Central memory CD4-positive, alpha-beta T cell (primary cell): ENCODE results near the gene FAM135A.
"Not testable (repeated sequence)": the region's sequence is repeated elsewhere in the genome, so short reads cannot be mapped to it uniquely, and the experiment has no call there.

Source experiments
- DNase-seq: peaks from one replicate; pipeline ENCODE4 v3.0.0; 2022

The FAM135A gene

DNA sequence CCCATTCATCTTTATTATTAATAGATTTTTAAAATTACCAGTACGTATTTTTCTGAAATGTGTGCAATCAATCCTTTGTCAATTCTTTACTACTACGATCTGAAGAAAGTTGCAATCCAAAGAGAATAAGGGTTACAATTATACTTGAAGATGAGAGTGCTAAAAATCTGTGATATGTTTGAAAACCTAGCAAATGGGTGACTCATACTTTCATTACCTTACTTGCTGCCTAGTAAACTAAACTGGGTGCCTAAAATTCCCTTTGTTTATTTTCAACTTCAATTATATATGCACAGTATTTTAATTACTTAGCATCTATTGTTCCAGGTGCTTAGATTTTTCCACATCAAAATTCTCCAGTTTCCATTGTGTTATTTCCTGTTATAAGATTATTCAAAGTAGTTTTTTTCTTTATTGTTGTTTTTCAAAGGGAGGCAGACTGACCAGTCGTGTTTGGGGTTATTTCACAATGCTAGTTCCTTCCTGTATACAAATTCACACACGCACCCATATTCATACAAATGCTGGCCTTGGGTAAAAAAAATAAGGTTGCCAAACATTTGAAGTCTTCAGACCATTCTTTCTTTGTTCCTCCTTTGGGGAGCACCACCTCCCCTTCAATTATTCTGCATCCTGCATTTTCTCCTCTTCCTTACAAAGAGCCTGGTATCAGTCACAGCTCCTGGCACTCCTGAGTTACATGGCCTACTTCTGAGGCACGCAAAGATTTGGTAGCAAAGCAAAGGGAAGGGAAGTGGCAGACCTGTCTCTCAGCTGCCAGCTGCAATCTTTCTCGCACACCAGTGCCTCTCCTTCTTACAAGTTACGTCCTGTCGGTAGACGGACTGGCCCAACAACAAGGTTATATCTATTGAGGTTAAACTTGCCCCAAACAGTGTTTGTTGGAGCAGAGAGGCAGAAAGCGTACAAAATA, 16.2 kb upstream of the FAM135A start:
- DNase-seq, result no peak

DNA sequence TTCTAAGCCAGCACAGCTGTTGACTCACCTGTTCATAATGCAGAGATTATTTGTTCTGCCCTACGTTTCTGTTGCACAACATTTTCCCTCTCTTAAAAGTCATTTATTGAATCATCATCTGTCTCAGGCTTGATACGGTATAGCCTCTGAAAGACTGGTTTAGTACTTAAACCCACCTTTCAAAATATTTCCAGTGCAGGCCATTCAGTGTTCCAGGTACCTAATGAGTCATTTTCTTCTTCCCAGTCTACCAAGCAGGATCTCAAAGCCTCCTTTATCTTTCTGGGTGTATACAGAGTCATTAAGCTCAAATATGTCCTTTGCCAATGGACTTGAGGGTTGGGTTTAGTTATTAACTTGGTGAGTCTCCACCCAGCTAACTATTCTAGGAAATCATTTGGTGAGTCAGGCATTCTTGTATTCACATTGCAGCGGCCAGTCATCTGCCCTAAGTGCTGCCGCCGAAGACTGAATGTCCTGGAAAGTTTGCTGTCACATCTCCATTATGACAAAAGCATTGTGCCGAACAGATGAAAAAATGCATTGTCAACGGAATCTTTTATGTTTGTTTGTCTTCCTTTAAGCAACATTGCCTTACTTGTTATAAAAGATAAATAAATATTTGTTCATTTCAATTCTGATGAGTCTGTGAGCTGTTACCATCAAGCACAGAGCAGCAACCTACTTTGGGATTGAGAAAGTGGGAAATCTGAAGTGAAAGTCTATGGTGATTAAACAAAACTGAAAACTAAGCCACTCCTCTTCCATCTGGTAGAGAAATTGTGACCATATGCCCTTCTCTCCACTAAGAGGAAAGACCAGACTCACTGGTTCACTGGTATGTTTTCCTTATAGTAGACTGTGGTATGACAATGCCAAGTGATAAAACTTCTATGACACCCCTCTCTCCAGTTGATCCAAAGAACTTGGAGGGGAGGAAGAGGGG, 14.3 kb upstream of the FAM135A start:
- no peak for DNase-seq

- no peak for DNase-seq
Measured at GRCh38 chr6:70404658-70405057, 8.7 kb upstream of the FAM135A start.

GRCh38 chr6:70409216-70409615, 4.1 kb upstream of the FAM135A start:
- DNase-seq, result no peak

- DNase-seq, result no peak
Measured at GRCh38 chr6:70411542-70412251, 1.6 kb upstream of the FAM135A start.

DNA sequence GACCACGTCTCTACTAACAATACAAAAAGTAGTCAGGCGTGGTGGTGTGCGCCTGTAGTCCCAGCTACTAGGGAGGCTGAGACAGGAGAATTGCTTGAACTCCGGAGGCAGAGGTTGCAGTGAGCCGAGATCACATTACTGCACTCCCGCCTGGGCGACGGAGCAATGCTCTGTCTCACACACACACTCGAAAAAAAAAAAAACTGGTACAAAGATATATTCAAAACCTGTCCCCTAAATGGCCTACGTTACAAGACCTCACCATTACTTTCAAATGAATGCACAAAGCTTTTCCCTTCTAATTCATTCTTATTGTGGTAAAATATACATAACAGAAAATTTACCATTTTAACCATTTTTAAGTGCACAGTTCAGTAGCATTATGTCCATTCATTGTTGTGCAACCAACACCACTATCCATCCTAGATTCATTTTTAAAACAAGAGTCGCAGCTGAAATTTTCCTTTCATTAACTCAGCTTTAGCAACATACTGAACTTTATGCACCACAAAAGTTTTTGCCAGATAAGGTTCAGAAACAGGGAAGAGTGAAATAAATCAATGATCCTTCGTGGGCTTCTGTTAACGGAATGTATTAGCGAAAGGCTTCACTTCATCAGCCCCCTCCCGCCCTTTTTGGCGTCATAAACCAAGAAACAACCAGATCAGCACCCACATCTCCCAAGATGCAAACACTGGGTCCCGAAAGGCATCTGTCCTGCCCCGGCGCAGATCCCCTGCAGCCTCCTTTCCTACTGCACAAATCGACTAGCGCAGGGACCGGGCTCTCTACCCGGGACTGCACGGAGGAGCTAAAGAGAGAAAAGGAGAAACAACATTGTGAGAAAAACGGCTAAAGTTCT, 825 bp upstream of the FAM135A start:
- DNase-seq, result no peak

DNA sequence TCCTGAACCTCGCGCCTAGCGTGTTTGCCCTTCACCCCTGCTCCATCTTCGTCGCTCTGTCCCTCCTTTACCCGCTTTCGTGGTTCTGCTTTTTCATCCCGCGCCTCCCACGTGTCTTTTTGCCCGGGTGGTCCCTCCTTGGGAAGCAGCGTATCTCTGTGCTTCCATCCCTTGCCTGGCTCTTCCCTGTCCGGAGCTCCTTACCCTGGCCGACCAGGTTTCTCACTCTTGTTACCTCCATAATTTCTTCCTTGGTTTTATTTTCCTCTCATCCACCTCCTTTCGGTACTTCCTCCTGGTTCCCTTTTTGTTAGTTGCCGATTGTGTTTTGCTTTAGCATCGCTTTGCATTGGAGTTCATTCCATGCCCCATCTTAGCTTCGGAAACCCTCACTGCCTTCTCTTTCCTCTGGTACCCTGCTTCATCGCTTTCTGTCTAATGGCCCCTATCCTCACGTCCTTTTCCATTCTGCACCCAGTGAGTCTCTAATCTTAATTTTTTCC, 735 bp downstream of the FAM135A start:
- DNase-seq, result peak; percentile 2

GRCh38 chr6:70414813-70415212, 1.5 kb downstream of the FAM135A start:
- DNase-seq, result no peak

DNA sequence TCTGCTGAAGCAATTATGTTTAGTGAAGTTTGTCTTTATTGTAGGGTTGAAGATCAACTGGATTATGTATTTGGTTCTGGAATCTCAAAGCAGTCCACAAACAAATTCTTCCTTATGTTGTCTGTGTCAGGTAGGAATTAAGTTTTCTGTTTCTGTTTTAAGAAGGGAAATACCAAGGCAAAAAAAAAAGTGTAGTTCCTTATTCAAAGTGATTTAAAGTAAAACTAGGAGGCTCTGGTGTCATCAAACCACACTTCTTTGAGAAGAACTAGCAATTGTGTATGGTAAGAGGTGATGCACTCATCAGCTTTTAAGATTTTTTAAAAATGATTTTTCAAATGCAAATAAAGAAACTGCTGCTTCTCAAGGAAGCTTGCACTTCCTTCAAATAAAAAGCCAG, 1.9 kb downstream of the FAM135A start:
- DNase-seq, result no peak

DNA sequence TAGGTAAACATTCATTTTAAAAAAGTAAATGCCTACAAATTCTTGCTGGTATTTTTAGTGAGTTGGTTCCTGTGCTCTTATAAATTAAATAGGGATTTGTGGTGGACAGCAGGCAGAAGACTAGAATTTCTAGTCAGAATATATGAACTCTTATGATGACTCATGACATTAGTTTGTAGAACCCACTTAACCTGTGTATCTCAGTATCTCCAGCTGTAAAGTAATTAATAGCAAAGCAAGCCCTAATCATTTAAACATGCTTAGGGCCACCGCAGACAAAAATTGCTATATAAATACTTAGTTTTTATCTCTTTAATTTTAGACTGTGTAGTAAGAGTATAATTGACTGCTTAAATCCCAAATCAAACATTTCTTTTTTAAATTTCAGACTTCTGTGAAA, 2.4 kb downstream of the FAM135A start:
- DNase-seq, result no peak

DNA sequence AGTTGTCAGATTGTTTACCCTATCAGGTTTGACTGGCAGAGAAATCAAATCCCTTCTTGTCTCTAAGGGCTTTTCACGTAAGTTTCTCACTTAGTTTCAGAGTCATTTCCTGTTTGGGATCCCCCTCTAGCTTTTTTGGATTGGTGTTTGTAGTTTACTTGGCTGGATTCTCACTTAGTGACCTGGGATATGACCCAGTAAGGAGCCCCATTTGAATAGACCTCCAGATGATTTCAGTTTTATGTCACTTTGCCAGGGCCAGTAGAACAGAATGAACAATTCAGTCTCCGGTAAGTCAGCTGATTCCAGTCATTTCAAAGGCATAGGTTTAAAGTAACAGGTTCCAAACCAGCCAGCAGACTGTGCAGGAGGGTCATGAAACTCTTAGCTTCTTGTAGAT, 8.2 kb downstream of the FAM135A start:
- DNase-seq, result no peak

DNA sequence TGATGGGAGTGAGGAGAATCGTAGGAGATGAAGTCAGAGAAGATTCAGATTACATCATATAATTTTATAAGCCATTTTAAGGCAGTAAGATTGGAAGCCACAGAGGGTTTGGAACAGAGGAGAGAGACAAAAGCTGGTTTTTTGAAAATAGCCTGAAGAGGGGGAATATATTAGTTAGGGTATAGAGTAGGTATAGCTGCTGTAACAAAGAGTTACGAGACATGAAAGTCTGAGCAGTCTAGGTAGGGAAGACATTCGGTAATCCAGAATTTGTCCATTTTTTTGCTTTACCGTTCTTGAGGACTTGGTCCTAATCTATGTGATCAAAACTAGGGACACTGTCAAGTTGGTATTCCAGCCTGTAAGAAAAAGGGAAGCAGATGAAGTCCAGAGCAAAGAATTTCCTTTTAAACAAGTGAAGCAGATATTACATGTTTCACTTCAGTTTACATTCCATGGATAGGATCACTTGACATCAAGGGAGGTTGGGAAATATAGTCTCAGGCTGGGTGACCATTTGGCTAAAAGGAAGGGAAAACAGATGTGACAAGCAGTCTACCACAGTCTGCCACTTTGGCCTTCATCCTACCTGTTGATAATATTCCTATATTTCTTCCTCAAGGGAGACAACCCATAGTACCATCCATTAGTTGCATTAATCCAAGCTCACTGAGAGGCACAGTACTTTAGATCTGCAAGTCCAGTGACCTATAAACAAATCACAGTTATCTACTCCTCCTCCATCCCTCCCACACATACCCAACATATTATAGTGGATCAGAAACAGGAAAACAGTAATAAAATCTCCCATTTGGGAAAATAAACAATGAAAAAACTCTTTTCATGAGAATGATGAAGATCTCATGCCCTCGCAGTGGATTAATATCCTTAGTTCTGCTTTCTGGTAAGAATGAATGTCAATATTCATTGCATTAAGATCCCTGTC, 10.2 kb downstream of the FAM135A start:
- no peak for DNase-seq

DNA sequence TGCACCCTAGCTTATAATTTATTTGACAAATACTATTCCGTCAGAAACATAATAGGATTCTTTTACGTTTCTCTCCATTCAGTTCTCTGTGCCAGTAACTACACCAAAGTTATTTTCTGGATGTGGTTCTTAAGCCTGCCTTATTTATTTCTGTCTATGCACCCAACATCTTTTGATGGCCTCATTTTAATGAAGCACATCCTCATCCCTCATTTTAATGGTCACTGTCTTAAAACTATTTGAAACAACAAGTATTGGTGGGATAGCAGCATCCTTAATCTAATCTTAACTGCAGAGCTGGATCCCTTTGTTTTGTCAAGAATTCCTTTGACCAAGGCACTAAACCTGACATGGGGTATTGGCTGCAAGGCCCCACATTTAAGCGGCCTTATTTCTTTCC, 11.0 kb downstream of the FAM135A start:
- no peak for DNase-seq

- no peak for DNase-seq
Measured at GRCh38 chr6:70436320-70436719, 23.0 kb downstream of the FAM135A start.

DNA sequence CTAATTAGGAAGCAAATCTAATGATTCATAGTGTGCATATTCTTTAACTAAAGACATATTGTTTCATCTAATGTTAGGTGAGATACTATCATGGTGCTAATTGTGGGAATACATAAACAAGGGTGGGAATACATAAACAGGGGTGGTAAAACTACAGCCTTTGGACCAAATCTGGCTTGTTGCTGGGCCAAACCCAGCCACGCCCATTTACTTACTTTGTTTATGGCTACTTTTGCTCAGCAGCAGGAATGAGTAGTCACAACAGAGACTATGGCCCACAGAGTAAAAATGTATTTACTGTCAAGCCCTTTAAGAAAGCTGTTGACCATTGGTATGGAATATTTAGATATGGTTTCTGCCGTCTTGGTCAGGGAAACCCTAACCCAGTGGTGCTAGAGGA, 31.7 kb downstream of the FAM135A start:
- no peak for DNase-seq

DNA sequence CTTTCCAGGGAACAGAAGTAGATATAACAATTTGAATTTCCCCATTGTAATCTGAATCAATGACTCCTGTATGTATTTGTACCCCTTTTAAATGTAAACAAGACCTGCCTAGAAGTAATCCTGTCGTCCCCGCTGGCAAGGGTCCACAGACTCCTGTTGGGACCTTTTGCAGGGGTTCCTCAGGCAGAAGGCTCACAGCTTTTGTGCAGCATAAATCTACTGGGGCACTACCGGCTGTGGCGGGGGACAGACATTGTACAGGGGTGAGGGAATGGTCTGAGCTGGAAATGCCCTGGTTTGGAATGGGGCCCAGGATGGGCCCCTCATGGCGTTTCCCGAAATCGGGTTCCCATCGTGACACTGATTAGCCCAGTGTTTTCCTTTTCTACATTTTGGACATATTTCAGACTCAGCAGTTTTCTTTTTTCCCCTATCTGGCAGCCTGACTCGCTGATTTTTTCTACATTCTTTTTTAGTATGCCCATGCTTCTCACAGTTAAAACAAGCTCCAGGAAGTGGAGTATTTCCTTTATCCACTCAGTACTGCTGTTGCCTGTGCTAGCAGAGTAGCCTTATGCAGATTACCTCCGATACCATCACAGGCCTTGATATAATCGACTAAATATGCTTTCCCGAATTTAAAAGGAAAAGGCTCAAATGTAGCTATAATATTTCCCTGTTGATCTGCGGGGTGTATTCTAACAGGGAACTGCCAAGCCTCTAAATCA, 34.2 kb downstream of the FAM135A start:
- not testable (repeated sequence) for DNase-seq

GRCh38 chr6:70453899-70454298, 40.6 kb downstream of the FAM135A start:
- not testable (repeated sequence) for DNase-seq

- DNase-seq, result no peak
Measured at GRCh38 chr6:70456735-70457134, 43.4 kb downstream of the FAM135A start.

DNA sequence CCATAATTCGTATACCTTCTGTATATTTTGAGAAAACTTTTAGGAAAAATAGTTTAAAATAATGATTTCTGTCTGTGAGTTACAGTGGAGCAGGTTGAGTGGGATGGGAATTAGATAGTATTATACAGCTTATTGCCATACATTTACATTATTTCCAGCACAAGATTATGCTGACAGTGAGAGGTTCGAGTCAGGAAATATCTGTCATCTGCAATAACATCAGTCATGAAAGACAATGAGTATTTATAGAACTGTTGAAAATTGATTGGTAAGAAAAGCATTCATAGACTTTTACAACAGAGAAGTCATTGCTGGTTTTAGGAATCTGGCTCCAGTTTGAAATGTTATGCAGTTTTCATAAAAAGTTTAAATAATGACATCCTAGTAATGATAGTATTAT, 45.9 kb downstream of the FAM135A start:
- DNase-seq, result no peak

DNA sequence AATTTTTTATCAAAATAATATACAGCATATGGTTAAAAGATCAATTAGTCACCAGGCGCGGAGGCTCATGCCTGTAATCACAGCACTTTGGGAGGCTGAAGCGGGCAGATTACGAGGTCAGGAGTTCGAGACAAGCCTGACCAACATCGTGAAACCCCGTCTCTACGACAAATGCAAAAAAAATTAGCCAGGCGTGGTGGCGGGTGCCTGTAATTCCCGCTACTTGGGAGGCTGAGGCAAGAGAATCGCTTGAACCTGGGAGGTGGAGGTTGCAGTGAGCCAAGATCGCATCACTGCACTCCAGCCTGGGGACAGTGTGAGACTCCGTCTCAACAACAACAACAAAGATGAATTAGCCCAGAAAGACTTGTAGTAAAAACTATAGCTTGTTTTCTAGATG, 46.4 kb downstream of the FAM135A start:
- DNase-seq, result not testable (repeated sequence)
